ENCODE data around the gene ZNF32.

GRCh38 chr10:43694526-43694925, 45.8 kb upstream of the ZNF32 start:
- TF ChIP-seq, protein P1, sequence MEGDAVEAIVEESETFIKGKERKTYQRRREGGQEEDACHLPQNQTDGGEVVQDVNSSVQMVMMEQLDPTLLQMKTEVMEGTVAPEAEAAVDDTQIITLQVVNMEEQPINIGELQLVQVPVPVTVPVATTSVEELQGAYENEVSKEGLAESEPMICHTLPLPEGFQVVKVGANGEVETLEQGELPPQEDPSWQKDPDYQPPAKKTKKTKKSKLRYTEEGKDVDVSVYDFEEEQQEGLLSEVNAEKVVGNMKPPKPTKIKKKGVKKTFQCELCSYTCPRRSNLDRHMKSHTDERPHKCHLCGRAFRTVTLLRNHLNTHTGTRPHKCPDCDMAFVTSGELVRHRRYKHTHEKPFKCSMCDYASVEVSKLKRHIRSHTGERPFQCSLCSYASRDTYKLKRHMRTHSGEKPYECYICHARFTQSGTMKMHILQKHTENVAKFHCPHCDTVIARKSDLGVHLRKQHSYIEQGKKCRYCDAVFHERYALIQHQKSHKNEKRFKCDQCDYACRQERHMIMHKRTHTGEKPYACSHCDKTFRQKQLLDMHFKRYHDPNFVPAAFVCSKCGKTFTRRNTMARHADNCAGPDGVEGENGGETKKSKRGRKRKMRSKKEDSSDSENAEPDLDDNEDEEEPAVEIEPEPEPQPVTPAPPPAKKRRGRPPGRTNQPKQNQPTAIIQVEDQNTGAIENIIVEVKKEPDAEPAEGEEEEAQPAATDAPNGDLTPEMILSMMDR (IDR thresholded peaks at IDR 0.05): no peak
- no peak for TF ChIP-seq POLR2A (IDR thresholded peaks at IDR 0.05)
